Measurements from ENCODE around the gene GPR68. TPM values are rescaled to one million over a fixed set of nuclear protein-coding genes. Genes with fewer than 3 reads are reported as not detected.

Gene GPR68
- total RNA-seq, 1 donor from 2014 or later, result 0.58 TPM

DNA sequence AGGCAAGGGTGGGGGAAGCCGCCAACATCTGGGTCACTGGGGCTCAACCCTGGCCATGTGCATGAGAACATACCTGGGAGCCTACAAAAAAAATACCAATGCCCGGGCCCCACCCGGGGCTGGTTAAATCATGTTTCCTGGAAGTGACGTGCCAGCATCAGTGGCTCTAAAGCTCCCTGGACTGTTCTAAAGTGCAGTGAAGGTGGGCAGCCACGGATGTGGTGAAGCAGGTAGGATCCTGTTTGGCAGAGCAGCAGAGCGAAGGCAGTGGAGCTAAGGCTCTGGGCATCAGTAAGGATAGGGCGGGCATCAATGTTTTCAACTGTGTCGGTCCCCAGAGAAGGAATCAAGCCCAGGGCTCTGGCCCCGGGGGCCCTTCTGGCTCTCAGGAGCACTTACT lies 525 bp upstream of the GPR68 start:
- H3K27ac Mint-ChIP-seq, result no peak overlapping the region
- peaks cover 4% of the 10 kb centered on the region for H3K36me3 Mint-ChIP-seq
- peaks cover 6% of the 10 kb centered on the region for H3K4me1 Mint-ChIP-seq (ENCODE audit: unreplicated experiment)

DNA sequence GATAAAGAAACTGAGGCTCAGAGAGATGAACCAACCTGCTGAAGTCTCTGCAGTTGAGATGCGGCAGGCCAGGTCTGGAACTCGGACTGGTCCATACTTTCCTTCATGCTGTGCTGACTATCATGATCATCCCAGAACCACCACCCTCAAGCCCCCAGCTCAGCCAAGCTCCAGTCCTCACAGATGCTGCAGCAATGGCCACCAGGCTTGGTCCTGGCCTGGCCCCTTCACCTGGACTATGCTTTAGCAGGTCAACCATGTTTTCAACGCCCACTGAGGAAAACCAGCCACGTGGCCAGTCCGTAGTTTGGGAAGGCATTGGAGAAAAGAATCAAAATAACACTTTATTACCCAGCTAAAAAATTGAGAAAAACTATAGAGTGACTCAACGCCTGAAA lies 1.4 kb downstream of the GPR68 start:
- Mint-ChIP-seq H3K4me1 (ENCODE audit: unreplicated experiment) (no peaks in the 10 kb centered on the region), H3K27me3 (peaks cover 13% of the 10 kb centered on the region), H3K36me3 (peaks cover 4% of the 10 kb centered on the region), H3K27ac (no peak overlapping the region), H3K4me3 (no peak overlapping the region), H3K9me3 (peaks cover 5% of the 10 kb centered on the region)
- DNase-seq (ENCODE audit: extremely low spot score, unreplicated experiment), result no peak
- TF ChIP-seq, protein P1, sequence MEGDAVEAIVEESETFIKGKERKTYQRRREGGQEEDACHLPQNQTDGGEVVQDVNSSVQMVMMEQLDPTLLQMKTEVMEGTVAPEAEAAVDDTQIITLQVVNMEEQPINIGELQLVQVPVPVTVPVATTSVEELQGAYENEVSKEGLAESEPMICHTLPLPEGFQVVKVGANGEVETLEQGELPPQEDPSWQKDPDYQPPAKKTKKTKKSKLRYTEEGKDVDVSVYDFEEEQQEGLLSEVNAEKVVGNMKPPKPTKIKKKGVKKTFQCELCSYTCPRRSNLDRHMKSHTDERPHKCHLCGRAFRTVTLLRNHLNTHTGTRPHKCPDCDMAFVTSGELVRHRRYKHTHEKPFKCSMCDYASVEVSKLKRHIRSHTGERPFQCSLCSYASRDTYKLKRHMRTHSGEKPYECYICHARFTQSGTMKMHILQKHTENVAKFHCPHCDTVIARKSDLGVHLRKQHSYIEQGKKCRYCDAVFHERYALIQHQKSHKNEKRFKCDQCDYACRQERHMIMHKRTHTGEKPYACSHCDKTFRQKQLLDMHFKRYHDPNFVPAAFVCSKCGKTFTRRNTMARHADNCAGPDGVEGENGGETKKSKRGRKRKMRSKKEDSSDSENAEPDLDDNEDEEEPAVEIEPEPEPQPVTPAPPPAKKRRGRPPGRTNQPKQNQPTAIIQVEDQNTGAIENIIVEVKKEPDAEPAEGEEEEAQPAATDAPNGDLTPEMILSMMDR (conservative IDR thresholded peaks at IDR 0.05), result no peak

More for the DNA sequence above, 525 bp upstream of the GPR68 start:
- no peak for DNase-seq (ENCODE audit: extremely low spot score, unreplicated experiment)
- peaks cover 5% of the 10 kb centered on the region for H3K9me3 Mint-ChIP-seq
- TF ChIP-seq, protein P1 (conservative IDR thresholded peaks at IDR 0.05), result no peak
- H3K4me3 Mint-ChIP-seq, result no peak overlapping the region
- H3K27me3 Mint-ChIP-seq, result peaks cover 13% of the 10 kb centered on the region

DNA sequence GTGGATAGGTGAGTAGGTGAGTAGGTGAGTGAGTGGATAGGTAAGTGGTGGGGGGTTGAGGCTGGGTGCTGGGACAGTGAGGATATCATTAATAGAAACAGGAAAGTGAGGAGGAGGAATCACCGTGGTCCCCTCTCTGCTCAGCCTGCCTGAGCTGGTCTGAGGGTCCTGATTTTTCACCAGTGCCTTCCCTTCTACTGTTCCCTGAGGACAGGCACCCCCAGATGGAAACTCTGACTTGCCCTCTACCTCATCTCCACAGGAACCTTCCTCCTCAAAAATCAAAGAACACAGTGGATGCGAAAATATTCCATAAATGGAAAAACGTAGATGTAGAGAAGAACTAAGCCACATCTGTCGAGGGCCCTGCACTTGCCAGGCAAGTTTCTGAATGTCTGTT lies 1.9 kb downstream of the GPR68 start:
- Mint-ChIP-seq H3K4me3 (no peak overlapping the region), H3K36me3 (peaks cover 4% of the 10 kb centered on the region), H3K9me3 (peaks cover 5% of the 10 kb centered on the region), H3K27ac (no peak overlapping the region), H3K4me1 (ENCODE audit: unreplicated experiment) (no peaks in the 10 kb centered on the region), H3K27me3 (peaks cover 13% of the 10 kb centered on the region)
- TF ChIP-seq, protein P1 (conservative IDR thresholded peaks at IDR 0.05), result no peak
- DNase-seq (ENCODE audit: extremely low spot score, unreplicated experiment), result no peak

DNA sequence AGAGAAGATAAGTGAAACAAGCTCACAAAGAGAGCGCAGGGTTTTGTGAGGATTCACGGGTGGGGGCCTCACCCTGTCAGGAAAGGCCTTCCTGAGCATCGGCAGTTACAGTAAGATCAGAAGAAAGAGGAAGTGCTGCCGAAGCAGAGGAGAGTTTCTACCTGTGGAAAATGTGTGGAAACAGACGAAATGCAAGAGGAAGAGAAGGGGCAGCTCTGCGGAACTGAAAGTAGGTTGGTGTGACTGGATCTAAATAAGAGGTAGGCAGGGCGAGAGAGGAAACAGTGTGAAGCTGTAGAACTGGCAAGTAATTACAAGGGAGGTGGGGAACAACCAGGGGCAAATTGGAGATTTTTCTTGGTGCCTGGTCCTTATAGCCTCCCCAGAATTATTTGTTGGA lies 2.6 kb downstream of the GPR68 start:
- Mint-ChIP-seq H3K27ac (no peak overlapping the region), H3K9me3 (no peaks in the 10 kb centered on the region), H3K27me3 (peaks cover 13% of the 10 kb centered on the region), H3K36me3 (peaks cover 4% of the 10 kb centered on the region), H3K4me3 (no peak overlapping the region), H3K4me1 (ENCODE audit: unreplicated experiment) (no peaks in the 10 kb centered on the region)
- DNase-seq (ENCODE audit: extremely low spot score, unreplicated experiment), result no peak
- TF ChIP-seq, protein P1 (conservative IDR thresholded peaks at IDR 0.05), result no peak

DNA sequence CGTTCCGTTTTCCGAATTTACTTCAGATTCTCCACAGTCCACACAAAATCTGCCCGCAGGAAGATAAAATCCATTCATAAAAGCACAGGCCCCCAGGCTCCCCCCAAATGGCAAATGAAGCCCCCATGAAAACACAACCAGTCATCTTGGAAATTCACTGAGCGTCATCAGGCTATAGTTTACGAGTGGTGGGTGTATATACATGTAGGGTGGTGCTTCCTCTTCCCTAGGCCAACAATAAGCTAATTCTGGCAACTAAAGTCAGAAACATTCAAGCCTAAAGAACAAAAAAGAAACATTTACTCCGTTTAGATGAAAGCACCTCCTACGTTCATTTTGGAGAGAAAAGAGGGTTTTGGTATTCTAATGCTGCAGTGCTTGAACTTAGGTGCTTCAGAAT lies 5.8 kb downstream of the GPR68 start:
- Mint-ChIP-seq H3K27me3 (peaks cover 9% of the 10 kb centered on the region), H3K9me3 (no peaks in the 10 kb centered on the region), H3K4me1 (ENCODE audit: unreplicated experiment) (no peaks in the 10 kb centered on the region), H3K27ac (no peak overlapping the region), H3K4me3 (no peak overlapping the region), H3K36me3 (peaks cover 4% of the 10 kb centered on the region)
- DNase-seq (ENCODE audit: extremely low spot score, unreplicated experiment), result no peak
- TF ChIP-seq, protein P1 (conservative IDR thresholded peaks at IDR 0.05), result no peak

DNA sequence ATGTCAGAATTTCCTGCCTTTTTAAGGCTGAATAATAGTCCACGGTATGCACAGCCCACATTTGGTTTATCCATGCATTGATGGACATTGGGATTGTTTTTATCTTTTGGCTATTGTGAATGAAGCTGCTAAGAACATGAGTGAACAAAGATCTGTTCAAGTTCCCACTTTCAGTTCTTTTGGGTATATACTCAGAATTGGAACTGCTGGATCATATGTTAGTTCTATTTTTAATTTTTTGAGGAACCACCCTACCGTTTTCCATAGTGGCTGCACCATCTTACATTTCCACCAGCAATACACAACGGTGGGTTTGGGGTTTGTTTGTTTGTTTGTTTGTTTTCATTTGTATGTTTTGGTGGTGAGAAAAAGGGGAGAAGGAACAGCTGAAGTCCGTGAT lies 6.4 kb downstream of the GPR68 start:
- no peak overlapping the region for H3K4me3 Mint-ChIP-seq
- H3K27me3 Mint-ChIP-seq, result peaks cover 9% of the 10 kb centered on the region
- no peaks in the 10 kb centered on the region for H3K4me1 Mint-ChIP-seq (ENCODE audit: unreplicated experiment)
- H3K27ac Mint-ChIP-seq, result no peak overlapping the region
- no peak for DNase-seq (ENCODE audit: extremely low spot score, unreplicated experiment)
- TF ChIP-seq, protein P1 (conservative IDR thresholded peaks at IDR 0.05), result no peak
- peaks cover 4% of the 10 kb centered on the region for H3K36me3 Mint-ChIP-seq
- no peaks in the 10 kb centered on the region for H3K9me3 Mint-ChIP-seq

Measured in type B pancreatic cell (in vitro differentiated cells).